RWPE2 (cell line): ENCODE measurements around the gene CDCA4.
"Not testable (repeated sequence)": the region's sequence is repeated elsewhere in the genome, so short reads cannot be mapped to it uniquely, and the experiment has no call there.

Experiments used
- ATAC-seq: fragments of 200-7000 bp; cut with Tn5 transposase; 3 replicates; pipeline ENCODE4 v1.9.1; 2021; ENCODE audit warnings: low read depth
- DNase-seq: peaks from one replicate; pipeline ENCODE4 v3.0.0-alpha.2; 2020; ENCODE audit warnings: low spot score
- H3K27ac ChIP-seq: fragments of 450-650 bp; 2 replicates; pipeline ENCODE4 v1.5.1; 2017; ENCODE audit warnings: mild to moderate bottlenecking; ENCODE audit not compliant: poor library complexity, severe bottlenecking
- H3K27me3 ChIP-seq: fragments of 250-450 bp; sonication (Bioruptor Pico); 2 replicates; pipeline ENCODE4 v1.5.1; 2021; ENCODE audit warnings: mild to moderate bottlenecking, moderate library complexity; ENCODE audit not compliant: insufficient read depth, poor library complexity, severe bottlenecking
- H3K36me3 ChIP-seq: fragments of 250-450 bp; sonication (Bioruptor Pico); 2 replicates; pipeline ENCODE4 v1.5.1; 2020; ENCODE audit warnings: low read depth, mild to moderate bottlenecking, moderate library complexity
- H3K4me1 ChIP-seq: fragments of 250-450 bp; sonication (Bioruptor Pico); 2 replicates; pipeline ENCODE4 v1.5.1; 2021; ENCODE audit warnings: mild to moderate bottlenecking, moderate library complexity; ENCODE audit not compliant: insufficient read depth, poor library complexity, severe bottlenecking
- H3K4me3 ChIP-seq: fragments of 250-450 bp; sonication (Bioruptor Pico); 2 replicates; pipeline ENCODE4 v1.5.1; 2021; ENCODE audit warnings: mild to moderate bottlenecking, moderate library complexity; ENCODE audit not compliant: severe bottlenecking
- H3K9me3 ChIP-seq: fragments of 250-450 bp; sonication (Bioruptor Pico); 2 replicates; pipeline ENCODE4 v1.5.1; 2021; ENCODE audit warnings: mild to moderate bottlenecking, moderate library complexity; ENCODE audit not compliant: severe bottlenecking
- CTCF ChIP-seq: fragments of 450-650 bp; IDR thresholded peaks from one replicate; pipeline ENCODE4 v1.5.1; 2017; ENCODE audit warnings: mild to moderate bottlenecking, moderate library complexity; ENCODE audit not compliant: poor library complexity, severe bottlenecking

CDCA4 gene

GRCh38 chr14:105064721-105065143 lies 43.8 kb upstream of the CDCA4 start:
- DNase-seq: no peak
- no peaks in the 10 kb centered on the region for H3K4me1 ChIP-seq
- H3K9me3 ChIP-seq: no peaks in the 10 kb centered on the region
- H3K27ac ChIP-seq: no peak overlapping the region
- no peaks in the 10 kb centered on the region for H3K36me3 ChIP-seq
- no peak overlapping the region for H3K4me3 ChIP-seq
- ATAC-seq: no peak
- TF ChIP-seq CTCF: no peak
- H3K27me3 ChIP-seq: no peaks in the 10 kb centered on the region

- H3K9me3 ChIP-seq: no peaks in the 10 kb centered on the region
- H3K36me3 ChIP-seq: no peaks in the 10 kb centered on the region
- no peak overlapping the region for H3K4me3 ChIP-seq
- TF ChIP-seq CTCF: no peak
- H3K27ac ChIP-seq: no peak overlapping the region
- H3K27me3 ChIP-seq: no peaks in the 10 kb centered on the region
- DNase-seq: no peak
- ATAC-seq: no peak
- H3K4me1 ChIP-seq: no peaks in the 10 kb centered on the region
These were observed 43.1 kb upstream of the CDCA4 start for GRCh38 chr14:105064001-105064400.

GRCh38 chr14:105063506-105063905 lies 42.6 kb upstream of the CDCA4 start:
- not testable (repeated sequence) for H3K4me1 ChIP-seq, H3K27me3 ChIP-seq, DNase-seq, H3K36me3 ChIP-seq, H3K4me3 ChIP-seq, ATAC-seq, H3K27ac ChIP-seq, H3K9me3 ChIP-seq

GRCh38 chr14:105063056-105063455 lies 42.2 kb upstream of the CDCA4 start:
- Histone ChIP-seq H3K36me3 (no peaks in the 10 kb centered on the region), H3K4me3 (no peak overlapping the region), H3K27ac (no peak overlapping the region), H3K4me1 (no peaks in the 10 kb centered on the region), H3K9me3 (no peaks in the 10 kb centered on the region), H3K27me3 (no peaks in the 10 kb centered on the region)
- DNase-seq: no peak
- no peak for TF ChIP-seq CTCF
- ATAC-seq: no peak

- ATAC-seq (no peak), DNase-seq (no peak)
- no peak for TF ChIP-seq CTCF
- H3K4me1 ChIP-seq: no peaks in the 10 kb centered on the region
- no peaks in the 10 kb centered on the region for H3K27me3 ChIP-seq
- H3K9me3 ChIP-seq: no peaks in the 10 kb centered on the region
- H3K27ac ChIP-seq: no peak overlapping the region
- no peak overlapping the region for H3K4me3 ChIP-seq
- H3K36me3 ChIP-seq: no peaks in the 10 kb centered on the region
These were observed 41.2 kb upstream of the CDCA4 start for GRCh38 chr14:105062048-105062433.
